HepG2 (cell line): Measurements from ENCODE around the gene GFER. TPM values are rescaled to one million over a fixed set of nuclear protein-coding genes. Genes with fewer than 3 reads are reported as not detected.

Experiments used
- AGO1 ChIP-seq: fragments of 200-400 bp; formaldehyde crosslinking; IDR thresholded peaks from 2 replicates; pipeline ENCODE4 v1.6.1; 2017; ENCODE audit warnings: mild to moderate bottlenecking, low read depth, low read length, moderate library complexity; ENCODE audit not compliant: poor library complexity, severe bottlenecking
- ATRX ChIP-seq: sonication (generic); formaldehyde crosslinking; IDR thresholded peaks from 2 replicates; pipeline ENCODE4 v1.4.0; 2020; ENCODE audit warnings: missing genetic modification reagents, borderline replicate concordance
- CREB1 ChIP-seq, 2 experiments: fragments of 450-650 bp in 1 of 2; IDR thresholded peaks; 2 replicates each; pipeline ENCODE4 v1.6.1; 2016 to 2017; ENCODE audit warnings: control low read depth in 1 of 2, mild to moderate bottlenecking in 1 of 2, missing compliant biosample characterization in 1 of 2, missing genetic modification characterization in 1 of 2
- E2F5 ChIP-seq: sonication (generic); formaldehyde crosslinking; conservative IDR thresholded peaks from 2 replicates; pipeline ENCODE4 v1.4.0; 2020; ENCODE audit warnings: missing genetic modification reagents
- HNRNPL ChIP-seq: fragments of 200-400 bp; formaldehyde crosslinking; IDR thresholded peaks from 2 replicates; pipeline ENCODE4 v1.6.1; 2017; ENCODE audit warnings: mild to moderate bottlenecking, low read depth, low read length
- POLR2A ChIP-seq, 2 experiments: IDR thresholded peaks; 2 replicates each; pipeline ENCODE4 v1.6.1; 2011; ENCODE audit warnings: low read depth in 2 of 2, low read length in 2 of 2, mild to moderate bottlenecking in 1 of 2, moderate library complexity in 1 of 2; ENCODE audit not compliant: insufficient read depth in 1 of 2
- ZNF235 ChIP-seq: sonication (generic); formaldehyde crosslinking; IDR thresholded peaks from 2 replicates; pipeline ENCODE4 v1.8.1; 2023; ENCODE audit warnings: mild to moderate bottlenecking, missing genetic modification reagents, borderline replicate concordance
- ZNF251 ChIP-seq: sonication (generic); formaldehyde crosslinking; IDR thresholded peaks from 2 replicates; pipeline ENCODE4 v1.9.0; 2021; ENCODE audit warnings: mild to moderate bottlenecking, missing genetic modification reagents
- ZNF343 ChIP-seq: sonication (generic); formaldehyde crosslinking; IDR thresholded peaks from 2 replicates; pipeline ENCODE4 v1.4.0; 2020; ENCODE audit warnings: mild to moderate bottlenecking, missing genetic modification reagents
- polyA plus RNA-seq, 8 experiments: library from polyadenylated mRNA; depleted of rRNA in 3 of 8; stranded (reverse) in 7 of 8; unstranded in 1 of 8; fragments of >200 nt; fragmentation: Illumina TruSeq in 4 of 8; extraction: Trizol in 4 of 8; gene quantifications; 2 replicates each; pipeline versions ENCODE4 v1.2.1 to v1.2.3, GENCODE V29; 2011 to 2016; ENCODE audit warnings: low read depth in 4 of 8, missing spikeins in 1 of 8, mixed read lengths in 1 of 8; ENCODE audit not compliant: insufficient read depth in 1 of 8
- total RNA-seq, 5 experiments: library from RNA; depleted of rRNA; stranded (reverse); fragments of >200 nt; fragmentation: Illumina TruSeq; extraction: Trizol; gene quantifications; 2 replicates each; pipeline ENCODE4 v1.2.3, GENCODE V29; 2016; ENCODE audit warnings: low read depth in 1 of 5
- TF ChIP-seq, protein P1 (sequence below): IDR thresholded peaks from 2 replicates; pipeline ENCODE4 v1.4.0; 2020; ENCODE audit warnings: mild to moderate bottlenecking, missing genetic modification reagents
- TF ChIP-seq, protein P2 (sequence below): sonication (generic); formaldehyde crosslinking; IDR thresholded peaks from 2 replicates; pipeline ENCODE4 v1.4.0; 2020; ENCODE audit warnings: missing genetic modification reagents, borderline replicate concordance

Gene GFER
- total and polyA plus RNA-seq, 2 of the 13 experiments (the other 11 are each of a cell fraction or from before 2014, with no cell fraction given): 28.6 to 71.7 TPM

DNA sequence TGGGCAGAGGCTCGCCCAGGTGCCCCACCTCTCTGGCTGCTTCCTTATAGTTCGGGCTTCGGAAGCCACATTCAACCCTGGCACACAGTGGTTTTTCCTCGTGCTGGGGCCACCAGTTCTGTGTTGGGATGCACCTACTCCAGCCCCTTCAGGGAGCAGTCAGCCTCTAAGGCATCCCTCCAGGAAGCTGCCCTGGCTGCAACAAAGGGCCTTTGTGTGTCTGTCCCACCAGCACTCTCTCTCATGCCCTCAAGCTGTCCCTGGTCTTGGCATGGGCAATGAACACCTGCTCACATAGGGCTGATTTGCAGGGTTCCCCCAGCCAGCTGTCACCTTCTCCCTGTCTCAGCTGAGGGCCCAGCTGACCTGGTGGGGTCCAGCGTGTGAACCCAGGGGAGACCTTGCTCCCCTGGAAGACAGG, 2.0 kb upstream of the GFER start (continued):
- TF ChIP-seq, protein P1, sequence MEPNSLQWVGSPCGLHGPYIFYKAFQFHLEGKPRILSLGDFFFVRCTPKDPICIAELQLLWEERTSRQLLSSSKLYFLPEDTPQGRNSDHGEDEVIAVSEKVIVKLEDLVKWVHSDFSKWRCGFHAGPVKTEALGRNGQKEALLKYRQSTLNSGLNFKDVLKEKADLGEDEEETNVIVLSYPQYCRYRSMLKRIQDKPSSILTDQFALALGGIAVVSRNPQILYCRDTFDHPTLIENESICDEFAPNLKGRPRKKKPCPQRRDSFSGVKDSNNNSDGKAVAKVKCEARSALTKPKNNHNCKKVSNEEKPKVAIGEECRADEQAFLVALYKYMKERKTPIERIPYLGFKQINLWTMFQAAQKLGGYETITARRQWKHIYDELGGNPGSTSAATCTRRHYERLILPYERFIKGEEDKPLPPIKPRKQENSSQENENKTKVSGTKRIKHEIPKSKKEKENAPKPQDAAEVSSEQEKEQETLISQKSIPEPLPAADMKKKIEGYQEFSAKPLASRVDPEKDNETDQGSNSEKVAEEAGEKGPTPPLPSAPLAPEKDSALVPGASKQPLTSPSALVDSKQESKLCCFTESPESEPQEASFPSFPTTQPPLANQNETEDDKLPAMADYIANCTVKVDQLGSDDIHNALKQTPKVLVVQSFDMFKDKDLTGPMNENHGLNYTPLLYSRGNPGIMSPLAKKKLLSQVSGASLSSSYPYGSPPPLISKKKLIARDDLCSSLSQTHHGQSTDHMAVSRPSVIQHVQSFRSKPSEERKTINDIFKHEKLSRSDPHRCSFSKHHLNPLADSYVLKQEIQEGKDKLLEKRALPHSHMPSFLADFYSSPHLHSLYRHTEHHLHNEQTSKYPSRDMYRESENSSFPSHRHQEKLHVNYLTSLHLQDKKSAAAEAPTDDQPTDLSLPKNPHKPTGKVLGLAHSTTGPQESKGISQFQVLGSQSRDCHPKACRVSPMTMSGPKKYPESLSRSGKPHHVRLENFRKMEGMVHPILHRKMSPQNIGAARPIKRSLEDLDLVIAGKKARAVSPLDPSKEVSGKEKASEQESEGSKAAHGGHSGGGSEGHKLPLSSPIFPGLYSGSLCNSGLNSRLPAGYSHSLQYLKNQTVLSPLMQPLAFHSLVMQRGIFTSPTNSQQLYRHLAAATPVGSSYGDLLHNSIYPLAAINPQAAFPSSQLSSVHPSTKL (CRISPR knock-in tag): no peak
- no peak for TF ChIP-seq E2F5 (CRISPR knock-in tag)
- TF ChIP-seq HNRNPL: 0 out of 2 replicates have a peak, but pooled peaks have one; percentile 64
- no peak for TF ChIP-seq ATRX (CRISPR knock-in tag)
- peak; percentile 63 for TF ChIP-seq AGO1
- TF ChIP-seq, protein P2, sequence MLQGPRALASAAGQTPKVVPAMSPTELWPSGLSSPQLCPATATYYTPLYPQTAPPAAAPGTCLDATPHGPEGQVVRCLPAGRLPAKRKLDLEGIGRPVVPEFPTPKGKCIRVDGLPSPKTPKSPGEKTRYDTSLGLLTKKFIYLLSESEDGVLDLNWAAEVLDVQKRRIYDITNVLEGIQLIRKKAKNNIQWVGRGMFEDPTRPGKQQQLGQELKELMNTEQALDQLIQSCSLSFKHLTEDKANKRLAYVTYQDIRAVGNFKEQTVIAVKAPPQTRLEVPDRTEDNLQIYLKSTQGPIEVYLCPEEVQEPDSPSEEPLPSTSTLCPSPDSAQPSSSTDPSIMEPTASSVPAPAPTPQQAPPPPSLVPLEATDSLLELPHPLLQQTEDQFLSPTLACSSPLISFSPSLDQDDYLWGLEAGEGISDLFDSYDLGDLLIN (CRISPR knock-in tag): no peak
- no peak for TF ChIP-seq CREB1 (IDR thresholded peaks at IDR 0.05)
- no peak for TF ChIP-seq CREB1 (CRISPR knock-in tag; IDR thresholded peaks at IDR 0.05)
- no peak for TF ChIP-seq ZNF343 (CRISPR knock-in tag)
- TF ChIP-seq ZNF251: no peak
- TF ChIP-seq ZNF235 (CRISPR knock-in tag): no peak
- TF ChIP-seq POLR2A (IDR thresholded peaks at IDR 0.05; ENCODE audit: insufficient read depth in 1 of 2, low read depth in 2 of 2, low read length in 2 of 2): peak; percentile 23 to 33; a peak in 2 of 4 replicates
